Measurements from ENCODE around the gene TNNT2.

Gene TNNT2

GRCh38 chr1:201377611-201378092 is at the start of gene TNNT2:
TNNT2 (minus strand) TSS chr1:201377680; CDS start chr1:201373254, 4,426 bp downstream.
- no peak for TF ChIP-seq CTCF (IDR thresholded peaks at IDR 0.05)

- no peak for TF ChIP-seq CTCF (IDR thresholded peaks at IDR 0.05)
These were observed 49.2 kb upstream of the TNNT2 start for GRCh38 chr1:201426479-201427310.

- no peak for TF ChIP-seq CTCF (IDR thresholded peaks at IDR 0.05)
These were observed 46.7 kb upstream of the TNNT2 start for GRCh38 chr1:201424146-201424545.

GRCh38 chr1:201423655-201424054 is 46.2 kb upstream of the TNNT2 start:
- no peak for TF ChIP-seq CTCF (IDR thresholded peaks at IDR 0.05)

- TF ChIP-seq CTCF (IDR thresholded peaks at IDR 0.05): no peak
These were observed 45.1 kb upstream of the TNNT2 start for GRCh38 chr1:201422436-201423030.

GRCh38 chr1:201422026-201422425 is 44.5 kb upstream of the TNNT2 start:
- no peak for TF ChIP-seq CTCF (IDR thresholded peaks at IDR 0.05)

- TF ChIP-seq CTCF (IDR thresholded peaks at IDR 0.05): no peak
These were observed 43.6 kb upstream of the TNNT2 start for GRCh38 chr1:201421041-201421440.
